HL-60 (cell line): ENCODE results near the gene KIF22.
A peak's percentile ranks its signal among the peaks of the same experiment; 100 is the strongest.

ENCODE experiments used
- DNase-seq, 2 experiments: peaks; one replicate each; pipeline ENCODE4 v3.0.0-alpha.2; 2010 to 2020; ENCODE audit warnings: low read depth in 1 of 2, low spot score in 1 of 2
- H3K27ac ChIP-seq: fragments of 250-450 bp; sonication (Bioruptor Pico); replicated peaks from 2 replicates; pipeline ENCODE4 v1.5.1; 2020; ENCODE audit warnings: mild to moderate bottlenecking, moderate library complexity
- H3K27me3 ChIP-seq: fragments of 250-450 bp; sonication (Bioruptor Pico); 2 replicates; pipeline ENCODE4 v1.5.1; 2021; ENCODE audit warnings: mild to moderate bottlenecking, moderate library complexity; ENCODE audit not compliant: insufficient read depth, poor library complexity, severe bottlenecking
- H3K4me3 ChIP-seq: replicated peaks from 2 replicates; pipeline ENCODE4 v1.5.1; 2011; ENCODE audit warnings: mild to moderate bottlenecking, control low read depth, low read length; ENCODE audit not compliant: insufficient read depth
- CTCF ChIP-seq: IDR thresholded peaks from one replicate; pipeline ENCODE4 v1.5.1; 2011; ENCODE audit warnings: low read length, control low read depth, inconsistent platforms; ENCODE audit not compliant: insufficient read depth
- GABPA ChIP-seq: IDR thresholded peaks from 2 replicates; pipeline ENCODE4 v1.6.1; 2012; ENCODE audit warnings: low read depth
- POLR2AphosphoS5 ChIP-seq: IDR thresholded peaks from 2 replicates; pipeline ENCODE4 v1.6.1; 2012; ENCODE audit warnings: low read depth
- REST ChIP-seq: IDR thresholded peaks from 2 replicates; pipeline ENCODE4 v1.6.1; 2012; ENCODE audit warnings: low read depth; ENCODE audit not compliant: insufficient replicate concordance
- SPI1 ChIP-seq: IDR thresholded peaks from 2 replicates; pipeline ENCODE4 v1.6.1; 2012; ENCODE audit warnings: low read depth, mild to moderate bottlenecking, borderline replicate concordance

The KIF22 gene

GRCh38 chr16:29802416-29802935 is 11.9 kb downstream of the KIF22 start:
- Histone ChIP-seq H3K27ac (no peak overlapping the region), H3K4me3 (no peak overlapping the region), H3K27me3 (no peaks in the 10 kb centered on the region)
- no peak for DNase-seq
- TF ChIP-seq REST (no peak), CTCF (no peak), POLR2AphosphoS5 (peak; percentile 26; the same call in 1 of the 2 replicates), GABPA (no peak)

GRCh38 chr16:29804020-29804419 is 13.5 kb downstream of the KIF22 start:
- Histone ChIP-seq H3K4me3 (no peak overlapping the region), H3K27ac (peak overlapping the region; percentile 99), H3K27me3 (no peaks in the 10 kb centered on the region)
- DNase-seq: no peak
- TF ChIP-seq REST: no peak

- peak; percentile 68 to 74 for DNase-seq
- H3K4me3 ChIP-seq: peak overlapping the region; percentile 54
- no peaks in the 10 kb centered on the region for H3K27me3 ChIP-seq
- TF ChIP-seq SPI1 (peak; percentile 41; the same call in 1 of the 2 replicates), POLR2AphosphoS5 (no peak)
- H3K27ac ChIP-seq: peak overlapping the region; percentile 99
Measured at GRCh38 chr16:29804455-29805231, 14.1 kb downstream of the KIF22 start.

GRCh38 chr16:29805232-29806098 is 14.9 kb downstream of the KIF22 start:
- Histone ChIP-seq H3K27me3 (no peaks in the 10 kb centered on the region), H3K27ac (peak overlapping the region; percentile 99), H3K4me3 (peak overlapping the region; percentile 54)
- TF ChIP-seq CTCF (no peak), GABPA (no peak), POLR2AphosphoS5 (peak; percentile 99), REST (peak; percentile 59), SPI1 (peak; percentile 85)
- peak; percentile 91 to 98 for DNase-seq
